Mesenchymal stem cell (in vitro differentiated cells and primary cell): Measurements from ENCODE around the gene PRKAG3.

ENCODE experiments used
- DNase-seq: peaks from one replicate; pipeline ENCODE4 v3.0.0-alpha.2; 2013
- H2AFZ ChIP-seq: one replicate; pipeline ENCODE4 v1.6.1; 2013; ENCODE audit warnings: low read depth, mild to moderate bottlenecking, control low read depth, inconsistent platforms, low read length, moderate library complexity
- H2AK5ac ChIP-seq: 2 replicates; pipeline ENCODE4 v1.6.1; 2013; ENCODE audit warnings: low read length, moderate library complexity, mild to moderate bottlenecking, inconsistent platforms; ENCODE audit not compliant: severe bottlenecking
- H2BK120ac ChIP-seq: one replicate; pipeline ENCODE4 v1.6.1; 2013; ENCODE audit warnings: low read depth, mild to moderate bottlenecking, inconsistent platforms, low read length, moderate library complexity
- H2BK12ac ChIP-seq, 2 experiments: one replicate each; pipeline ENCODE4 v1.6.1; 2013; ENCODE audit warnings: inconsistent platforms in 2 of 2, low read length in 2 of 2, mild to moderate bottlenecking in 2 of 2, moderate library complexity in 2 of 2, control low read depth in 1 of 2
- H2BK15ac ChIP-seq: one replicate; pipeline ENCODE4 v1.6.1; 2013; ENCODE audit warnings: mild to moderate bottlenecking, low read depth, inconsistent platforms; ENCODE audit not compliant: poor library complexity, severe bottlenecking
- H2BK5ac ChIP-seq: 2 replicates; pipeline ENCODE4 v1.6.1; 2013; ENCODE audit warnings: low read depth, mild to moderate bottlenecking, low read length, control low read depth, inconsistent platforms; ENCODE audit not compliant: poor library complexity, severe bottlenecking
- H3K14ac ChIP-seq, 2 experiments: one replicate each; pipeline ENCODE4 v1.6.1; 2013; ENCODE audit warnings: inconsistent platforms in 2 of 2, low read length in 2 of 2, control low read depth in 1 of 2, mild to moderate bottlenecking in 1 of 2, moderate library complexity in 1 of 2
- H3K18ac ChIP-seq, 2 experiments: one replicate each; pipeline ENCODE4 v1.6.1; 2013; ENCODE audit warnings: inconsistent platforms in 2 of 2, low read length in 2 of 2, control low read depth in 1 of 2, low read depth in 1 of 2, mild to moderate bottlenecking in 1 of 2
- H3K23ac ChIP-seq, 2 experiments: one replicate each; pipeline ENCODE4 v1.6.1; 2013; ENCODE audit warnings: inconsistent platforms in 2 of 2, low read length in 2 of 2, mild to moderate bottlenecking in 2 of 2, moderate library complexity in 2 of 2, control low read depth in 1 of 2
- H3K27ac ChIP-seq: 2 replicates; pipeline ENCODE4 v1.5.1; 2013; ENCODE audit warnings: mild to moderate bottlenecking, moderate library complexity, low read length, control low read depth, inconsistent platforms; ENCODE audit not compliant: poor library complexity, severe bottlenecking
- H3K27me3 ChIP-seq, 2 experiments: 2 replicates each; pipeline versions ENCODE4 v1.6.1 to v1.7.0; 2013; ENCODE audit warnings: low read length in 2 of 2, mild to moderate bottlenecking in 2 of 2, moderate library complexity in 2 of 2, control low read depth in 1 of 2, inconsistent platforms in 1 of 2; ENCODE audit not compliant: control insufficient read depth in 1 of 2, insufficient read depth in 1 of 2
- H3K36me3 ChIP-seq, 2 experiments: 2 replicates each; pipeline versions ENCODE4 v1.6.1 to v1.7.0; 2013; ENCODE audit warnings: low read length in 2 of 2, control low read depth in 1 of 2, inconsistent platforms in 1 of 2, low read depth in 1 of 2, mild to moderate bottlenecking in 1 of 2; ENCODE audit not compliant: insufficient read depth in 2 of 2, control insufficient read depth in 1 of 2
- H3K4ac ChIP-seq, 2 experiments: one replicate each; pipeline ENCODE4 v1.6.1; 2013; ENCODE audit warnings: inconsistent platforms in 2 of 2, low read length in 2 of 2, mild to moderate bottlenecking in 2 of 2, moderate library complexity in 2 of 2, control low read depth in 1 of 2, low read depth in 1 of 2
- H3K4me1 ChIP-seq: 2 replicates; pipeline ENCODE4 v1.6.1; 2013; ENCODE audit warnings: low read depth, low read length, control low read depth; ENCODE audit not compliant: control insufficient read depth, insufficient read depth
- H3K4me2 ChIP-seq: 2 replicates; pipeline ENCODE4 v1.6.1; 2013; ENCODE audit warnings: low read length, mild to moderate bottlenecking, inconsistent platforms; ENCODE audit not compliant: poor library complexity, severe bottlenecking
- H3K4me3 ChIP-seq, 2 experiments: 2 replicates each; pipeline versions ENCODE4 v1.5.1 to v1.7.0; 2013; ENCODE audit warnings: low read length in 2 of 2, mild to moderate bottlenecking in 2 of 2, control low read depth in 1 of 2, low read depth in 1 of 2; ENCODE audit not compliant: insufficient read depth in 1 of 2
- H3K79me1 ChIP-seq: replicated peaks from 2 replicates; pipeline ENCODE4 v1.6.1; 2013; ENCODE audit warnings: mild to moderate bottlenecking, control low read depth, low read length, inconsistent platforms; ENCODE audit not compliant: poor library complexity, severe bottlenecking
- H3K9ac ChIP-seq: 2 replicates; pipeline ENCODE4 v1.7.0; 2013; ENCODE audit warnings: mild to moderate bottlenecking, low read length, moderate library complexity
- H3K9me3 ChIP-seq: 2 replicates; pipeline ENCODE4 v1.7.0; 2013; ENCODE audit warnings: mild to moderate bottlenecking, low read length; ENCODE audit not compliant: control insufficient read depth
- H4K8ac ChIP-seq: one replicate; pipeline ENCODE4 v1.6.1; 2013; ENCODE audit warnings: inconsistent platforms, mild to moderate bottlenecking, low read length, moderate library complexity
- H4K91ac ChIP-seq: one replicate; pipeline ENCODE4 v1.6.1; 2013; ENCODE audit warnings: mild to moderate bottlenecking, low read length, inconsistent platforms
- WGBS: methylation state at CpG from one replicate; pipeline ENCODE4 v1.1.7; 2013; ENCODE audit warnings: mixed read lengths; 5-methylcytosine and 5-hydroxymethylcytosine counted together

PRKAG3 gene

DNA sequence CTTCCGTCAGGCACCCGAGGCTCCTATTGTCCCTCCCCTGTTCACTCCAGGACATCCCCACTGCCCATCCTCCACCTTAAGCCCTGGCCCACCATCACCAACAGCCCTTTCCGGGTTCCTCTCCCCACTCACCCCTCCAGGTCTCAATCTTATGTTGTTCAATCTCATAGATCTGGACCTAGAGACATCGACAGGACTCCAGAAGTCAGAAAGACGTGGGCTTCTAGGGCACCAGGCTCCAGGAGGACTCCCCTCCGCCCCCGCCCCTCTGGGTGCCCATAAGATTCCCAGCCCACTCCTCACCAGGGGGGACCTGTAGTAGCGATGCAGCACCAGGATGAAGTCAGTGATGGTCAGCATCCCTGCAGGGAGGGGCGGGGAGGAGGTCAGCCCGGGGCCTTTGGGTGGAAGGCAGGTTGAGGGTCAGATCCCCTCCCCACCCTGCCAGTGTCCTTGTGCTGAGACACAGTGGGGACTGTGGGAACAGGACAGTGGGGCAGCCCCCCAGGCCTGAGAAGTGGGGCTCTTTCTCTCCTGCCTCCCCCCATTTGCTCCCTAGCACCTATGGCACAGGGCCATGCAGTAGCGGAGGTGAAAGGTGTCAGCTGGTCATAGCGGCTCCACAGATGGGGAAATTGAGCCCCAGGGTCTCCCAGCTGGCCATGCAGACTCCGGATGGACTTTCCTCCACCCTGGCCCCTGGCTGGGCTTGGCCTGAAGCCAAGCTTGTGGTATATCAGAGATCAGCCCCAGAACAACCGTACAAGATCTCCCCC lies 3.7 kb downstream of the PRKAG3 start:
- Histone ChIP-seq H2AFZ (no peak overlapping the region), H2BK5ac (no peak overlapping the region), H2AK5ac (no peak overlapping the region), H4K91ac (no peak overlapping the region), H2BK15ac (no peak overlapping the region), H3K4me1 (peaks cover 6% of the 10 kb centered on the region), H3K27me3 (peaks cover 29 to 59% of the 10 kb centered on the region in 2 experiments), H3K14ac (no peak overlapping the region), H2BK120ac (no peak overlapping the region), H3K79me1 (no peaks in the 10 kb centered on the region), H3K9ac (no peak overlapping the region), H3K4me2 (no peak overlapping the region), H3K36me3 (peaks cover 0 to 7% of the 10 kb centered on the region in 2 experiments), H3K4ac (no peak overlapping the region), H3K27ac (no peak overlapping the region), H3K4me3 (peak overlapping the region in 1 of 2 experiments; percentile 18), H3K9me3 (no peaks in the 10 kb centered on the region), H3K18ac (no peak overlapping the region), H2BK12ac (no peak overlapping the region), H3K23ac (no peak overlapping the region), H4K8ac (no peak overlapping the region)
- no peak for DNase-seq
- WGBS, result 76% methylated on average over 13 of the region's 14 CpGs

DNA sequence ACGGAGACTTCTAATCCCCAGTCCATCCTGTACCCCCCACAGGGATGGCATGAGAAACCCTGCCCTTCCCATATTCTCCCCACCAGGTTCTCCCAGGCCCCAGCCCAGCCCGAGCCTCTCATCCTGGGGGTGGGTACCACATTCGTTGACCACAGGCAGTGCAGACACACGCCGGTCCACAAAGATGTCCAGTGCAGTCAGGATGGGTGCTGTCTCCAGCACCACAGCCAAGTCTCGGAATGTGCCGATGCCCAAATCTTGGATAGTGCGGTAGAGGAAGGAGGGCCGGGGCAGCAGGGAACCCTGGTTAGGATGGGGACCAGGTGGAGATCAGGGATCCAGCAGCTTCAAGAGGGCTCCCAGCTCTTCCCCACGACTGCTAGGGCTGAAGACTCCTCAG lies 4.8 kb downstream of the PRKAG3 start:
- H3K4ac ChIP-seq, result no peak overlapping the region
- no peak overlapping the region for H3K27ac ChIP-seq
- no peak overlapping the region for H3K9ac ChIP-seq
- H2AK5ac ChIP-seq, result no peak overlapping the region
- H3K9me3 ChIP-seq, result no peaks in the 10 kb centered on the region
- no peak overlapping the region for H2BK15ac ChIP-seq
- H3K23ac ChIP-seq, result no peak overlapping the region
- no peak overlapping the region for H3K18ac ChIP-seq
- H3K27me3 ChIP-seq, result peaks cover 32 to 48% of the 10 kb centered on the region in 2 experiments
- H3K36me3 ChIP-seq, result peaks cover 0 to 7% of the 10 kb centered on the region in 2 experiments
- no peak for DNase-seq
- H3K4me2 ChIP-seq, result no peak overlapping the region
- H4K91ac ChIP-seq, result no peak overlapping the region
- WGBS, result 90% methylated on average over 9 of the region's 10 CpGs
- no peak overlapping the region for H3K4me3 ChIP-seq
- no peaks in the 10 kb centered on the region for H3K4me1 ChIP-seq
- no peak overlapping the region for H2BK120ac ChIP-seq
- no peak overlapping the region for H2AFZ ChIP-seq
- H2BK12ac ChIP-seq, result no peak overlapping the region
- H4K8ac ChIP-seq, result no peak overlapping the region
- no peak overlapping the region for H2BK5ac ChIP-seq
- no peak overlapping the region for H3K14ac ChIP-seq
- H3K79me1 ChIP-seq, result no peaks in the 10 kb centered on the region

DNA sequence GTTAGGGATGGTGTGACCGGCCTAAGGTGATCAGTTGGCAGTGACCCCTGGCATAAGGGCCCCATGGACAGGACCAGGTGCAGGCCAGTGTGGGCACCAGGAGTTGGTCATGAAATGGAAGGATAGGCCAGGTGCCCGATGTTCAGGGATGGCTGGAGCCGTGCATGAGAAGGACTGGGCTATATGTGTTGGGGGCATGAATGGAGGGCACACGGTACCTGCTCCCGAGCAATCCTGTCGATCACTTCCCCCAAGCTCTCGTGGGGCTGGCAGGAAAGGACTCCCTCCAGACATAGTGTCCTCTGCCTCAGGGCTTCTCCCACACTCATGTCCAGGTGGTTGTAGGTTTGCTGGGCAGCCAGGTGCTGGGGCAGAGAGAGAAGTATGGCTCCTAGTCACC lies 7.6 kb downstream of the PRKAG3 start:
- H4K91ac ChIP-seq, result peak overlapping the region; percentile 70
- no peak overlapping the region for H2BK12ac ChIP-seq
- peaks cover 24 to 42% of the 10 kb centered on the region in 2 experiments for H3K27me3 ChIP-seq
- H3K79me1 ChIP-seq, result no peaks in the 10 kb centered on the region
- H4K8ac ChIP-seq, result no peak overlapping the region
- no peak overlapping the region for H2BK5ac ChIP-seq
- no peaks in the 10 kb centered on the region for H3K9me3 ChIP-seq
- DNase-seq, result no peak
- no peak overlapping the region for H3K4me2 ChIP-seq
- no peak overlapping the region for H3K18ac ChIP-seq
- H2AFZ ChIP-seq, result no peak overlapping the region
- H3K4me1 ChIP-seq, result no peaks in the 10 kb centered on the region
- H2AK5ac ChIP-seq, result no peak overlapping the region
- H2BK15ac ChIP-seq, result no peak overlapping the region
- H3K14ac ChIP-seq, result no peak overlapping the region
- no peak overlapping the region for H3K4me3 ChIP-seq
- no peak overlapping the region for H3K4ac ChIP-seq
- H3K27ac ChIP-seq, result no peak overlapping the region
- WGBS, result 84% methylated on average over 7 of the region's 7 CpGs
- H3K23ac ChIP-seq, result no peak overlapping the region
- peaks cover 0 to 15% of the 10 kb centered on the region in 2 experiments for H3K36me3 ChIP-seq
- H3K9ac ChIP-seq, result no peak overlapping the region
- no peak overlapping the region for H2BK120ac ChIP-seq

DNA sequence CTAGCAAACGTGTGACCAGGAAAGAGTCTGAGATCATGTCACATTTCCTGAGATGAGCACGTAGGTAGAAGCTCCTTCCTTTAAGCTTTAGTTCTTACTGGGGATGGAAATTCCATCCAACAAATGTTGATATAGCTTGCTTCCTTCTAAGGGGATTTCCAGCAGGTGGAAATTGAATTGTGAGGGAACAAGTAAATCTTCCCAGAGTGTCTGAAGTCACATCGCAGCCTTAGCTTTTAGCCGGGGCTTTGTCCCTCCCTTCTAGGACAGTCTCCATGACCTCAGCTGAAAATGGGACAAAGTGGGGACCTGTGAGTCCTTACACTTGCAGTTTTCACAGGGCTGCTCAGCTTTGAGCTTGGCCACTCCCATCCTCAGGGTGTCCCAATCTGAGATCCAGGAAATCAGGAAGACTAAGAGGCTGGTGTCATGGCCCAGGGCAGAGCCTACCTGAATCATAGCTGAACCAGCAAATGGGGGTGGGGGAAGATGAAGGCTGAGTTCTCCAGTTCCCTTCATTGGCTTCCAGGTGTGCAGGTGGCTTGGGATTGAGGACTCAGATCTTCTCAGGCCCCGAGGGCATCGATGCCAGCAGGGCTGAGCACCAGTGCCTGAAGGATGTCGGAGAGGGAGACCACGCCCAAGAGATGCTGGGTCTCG lies 8.3 kb downstream of the PRKAG3 start:
- Histone ChIP-seq H3K4me2 (no peak overlapping the region), H3K4me3 (no peak overlapping the region), H3K14ac (no peak overlapping the region), H3K36me3 (peaks cover 5 to 15% of the 10 kb centered on the region in 2 experiments), H2AK5ac (no peak overlapping the region), H3K27me3 (peaks cover 20 to 38% of the 10 kb centered on the region in 2 experiments), H3K4me1 (no peaks in the 10 kb centered on the region), H3K79me1 (no peaks in the 10 kb centered on the region), H3K9me3 (no peaks in the 10 kb centered on the region), H3K27ac (no peak overlapping the region), H2BK5ac (no peak overlapping the region), H3K9ac (no peak overlapping the region), H4K8ac (no peak overlapping the region), H4K91ac (no peak overlapping the region), H2BK15ac (no peak overlapping the region), H2BK12ac (no peak overlapping the region), H2AFZ (no peak overlapping the region), H3K18ac (no peak overlapping the region), H3K23ac (no peak overlapping the region), H2BK120ac (no peak overlapping the region), H3K4ac (no peak overlapping the region)
- no peak for DNase-seq
- 92% methylated on average over 9 of the region's 9 CpGs for WGBS
